ENCODE results near the gene GABRB1. TPM values are rescaled to one million over a fixed set of nuclear protein-coding genes. Genes with fewer than 3 reads are reported as not detected.
"Not testable (repeated sequence)": the region's sequence is repeated elsewhere in the genome, so short reads cannot be mapped to it uniquely, and the experiment has no call there.

Gene GABRB1
- polyA plus RNA-seq, 3 donors from 2014 or later = not detected

- no peaks in the 10 kb centered on the region for H3K36me3 Mint-ChIP-seq
- peaks cover 1 to 5% (median 2%) of the 10 kb centered on the region in 3 donors for H3K27me3 Mint-ChIP-seq (ENCODE audit: low read depth in 3 of 3)
- no peaks in the 10 kb centered on the region for H3K4me1 Mint-ChIP-seq
- no peak for DNase-seq
- no peak overlapping the region for H3K27ac Mint-ChIP-seq
- no peaks in the 10 kb centered on the region for H3K9me3 Mint-ChIP-seq
- no peak overlapping the region for H3K4me3 Mint-ChIP-seq
These were observed 239.0 kb downstream of the GABRB1 start for GRCh38 chr4:47270201-47270888.

- peaks cover 0 to 5% (median 1%) of the 10 kb centered on the region in 3 donors for H3K27me3 Mint-ChIP-seq (ENCODE audit: low read depth in 3 of 3)
- H3K27ac Mint-ChIP-seq = no peak overlapping the region
- H3K36me3 Mint-ChIP-seq = no peaks in the 10 kb centered on the region
- DNase-seq = no peak
- no peaks in the 10 kb centered on the region for H3K4me1 Mint-ChIP-seq
- H3K4me3 Mint-ChIP-seq = no peak overlapping the region
- H3K9me3 Mint-ChIP-seq = no peaks in the 10 kb centered on the region
These were observed 239.9 kb downstream of the GABRB1 start for GRCh38 chr4:47271291-47271690.

- Mint-ChIP-seq H3K4me1 (no peaks in the 10 kb centered on the region), H3K27me3 (ENCODE audit: low read depth in 3 of 3) (peaks cover 0 to 5% (median 1%) of the 10 kb centered on the region in 3 donors), H3K27ac (no peak overlapping the region), H3K36me3 (no peaks in the 10 kb centered on the region), H3K4me3 (no peak overlapping the region), H3K9me3 (peaks cover 0 to 1% (median 0%) of the 10 kb centered on the region in 6 donors)
- no peak for DNase-seq
These were observed 243.5 kb downstream of the GABRB1 start for GRCh38 chr4:47274901-47275300.

GRCh38 chr4:47275595-47275994 is 244.2 kb downstream of the GABRB1 start:
- Mint-ChIP-seq H3K9me3 (peaks cover 0 to 1% (median 0%) of the 10 kb centered on the region in 6 donors), H3K4me1 (no peaks in the 10 kb centered on the region), H3K27ac (no peak overlapping the region), H3K27me3 (ENCODE audit: low read depth in 3 of 3) (peaks cover 0 to 5% (median 1%) of the 10 kb centered on the region in 3 donors), H3K4me3 (no peak overlapping the region), H3K36me3 (no peaks in the 10 kb centered on the region)
- no peak for DNase-seq

GRCh38 chr4:47278631-47279030 is 247.3 kb downstream of the GABRB1 start:
- peaks cover 0 to 6% (median 1%) of the 10 kb centered on the region in 6 donors for H3K9me3 Mint-ChIP-seq
- H3K27me3 Mint-ChIP-seq (ENCODE audit: low read depth in 3 of 3) = peaks cover 1 to 6% (median 1%) of the 10 kb centered on the region in 3 donors
- no peak overlapping the region for H3K27ac Mint-ChIP-seq
- H3K4me1 Mint-ChIP-seq = no peaks in the 10 kb centered on the region
- no peak overlapping the region for H3K4me3 Mint-ChIP-seq
- no peak for DNase-seq
- no peaks in the 10 kb centered on the region for H3K36me3 Mint-ChIP-seq

GRCh38 chr4:47287735-47288134 is 256.4 kb downstream of the GABRB1 start:
- DNase-seq = no peak
- Mint-ChIP-seq H3K4me1 (no peaks in the 10 kb centered on the region), H3K36me3 (peaks cover 0 to 4% (median 0%) of the 10 kb centered on the region in 3 donors), H3K27ac (no peak overlapping the region), H3K4me3 (no peak overlapping the region), H3K27me3 (ENCODE audit: low read depth in 3 of 3) (peaks cover 0 to 5% (median 1%) of the 10 kb centered on the region in 3 donors), H3K9me3 (peaks cover 0 to 5% (median 2%) of the 10 kb centered on the region in 6 donors)

GRCh38 chr4:47289805-47290204 is 258.4 kb downstream of the GABRB1 start:
- no peak for DNase-seq
- Mint-ChIP-seq H3K4me3 (no peak overlapping the region), H3K36me3 (no peaks in the 10 kb centered on the region), H3K9me3 (no peaks in the 10 kb centered on the region), H3K27me3 (ENCODE audit: low read depth in 3 of 3) (peaks cover 0 to 5% (median 0%) of the 10 kb centered on the region in 3 donors), H3K27ac (no peak overlapping the region), H3K4me1 (no peaks in the 10 kb centered on the region)

- H3K4me1 Mint-ChIP-seq; DNase-seq; H3K9me3 Mint-ChIP-seq; H3K4me3 Mint-ChIP-seq; H3K36me3 Mint-ChIP-seq; H3K27me3 Mint-ChIP-seq (ENCODE audit: low read depth in 3 of 3); H3K27ac Mint-ChIP-seq: not testable (repeated sequence)
These were observed 259.5 kb downstream of the GABRB1 start for GRCh38 chr4:47290873-47291272.

GRCh38 chr4:47309165-47309564 is 277.8 kb downstream of the GABRB1 start:
- DNase-seq = no peak
- no peak overlapping the region for H3K4me3 Mint-ChIP-seq
- H3K9me3 Mint-ChIP-seq = peaks cover 0 to 5% (median 0%) of the 10 kb centered on the region in 6 donors
- peaks cover 2 to 7% (median 2%) of the 10 kb centered on the region in 3 donors for H3K27me3 Mint-ChIP-seq (ENCODE audit: low read depth in 3 of 3)
- no peaks in the 10 kb centered on the region for H3K4me1 Mint-ChIP-seq
- no peak overlapping the region for H3K27ac Mint-ChIP-seq
- H3K36me3 Mint-ChIP-seq = no peaks in the 10 kb centered on the region

- no peak overlapping the region for H3K27ac Mint-ChIP-seq
These were observed 280.8 kb downstream of the GABRB1 start for GRCh38 chr4:47312170-47312569.

GRCh38 chr4:47313384-47313783 is 282.0 kb downstream of the GABRB1 start:
- Mint-ChIP-seq H3K36me3 (no peaks in the 10 kb centered on the region), H3K27me3 (ENCODE audit: low read depth in 3 of 3) (peaks cover 0 to 7% (median 4%) of the 10 kb centered on the region in 3 donors), H3K4me3 (no peak overlapping the region), H3K9me3 (no peaks in the 10 kb centered on the region), H3K27ac (no peak overlapping the region), H3K4me1 (no peaks in the 10 kb centered on the region)
- DNase-seq = no peak

More at GRCh38 chr4:47312170-47312569, 280.8 kb downstream of the GABRB1 start:
- H3K36me3 Mint-ChIP-seq = no peaks in the 10 kb centered on the region
- no peak for DNase-seq
- H3K4me3 Mint-ChIP-seq = no peak overlapping the region
- H3K27me3 Mint-ChIP-seq (ENCODE audit: low read depth in 3 of 3) = peaks cover 0 to 7% (median 4%) of the 10 kb centered on the region in 3 donors
- H3K9me3 Mint-ChIP-seq = no peaks in the 10 kb centered on the region
- no peaks in the 10 kb centered on the region for H3K4me1 Mint-ChIP-seq

- Mint-ChIP-seq H3K4me1 (no peaks in the 10 kb centered on the region), H3K27ac (no peak overlapping the region), H3K9me3 (peaks cover 0 to 5% (median 0%) of the 10 kb centered on the region in 6 donors), H3K4me3 (no peak overlapping the region), H3K27me3 (ENCODE audit: low read depth in 3 of 3) (peaks cover 0 to 5% (median 4%) of the 10 kb centered on the region in 3 donors), H3K36me3 (no peaks in the 10 kb centered on the region)
- no peak for DNase-seq
These were observed 284.0 kb downstream of the GABRB1 start for GRCh38 chr4:47315346-47315745.

GRCh38 chr4:47326025-47326424 is 294.7 kb downstream of the GABRB1 start:
- Mint-ChIP-seq H3K27ac (no peak overlapping the region), H3K36me3 (no peaks in the 10 kb centered on the region), H3K4me1 (no peaks in the 10 kb centered on the region), H3K4me3 (no peak overlapping the region), H3K9me3 (peaks cover 0 to 4% (median 0%) of the 10 kb centered on the region in 6 donors), H3K27me3 (ENCODE audit: low read depth in 3 of 3) (peaks cover 0 to 6% (median 1%) of the 10 kb centered on the region in 3 donors)
- no peak for DNase-seq

GRCh38 chr4:47330866-47331265 is 299.5 kb downstream of the GABRB1 start:
- Mint-ChIP-seq H3K36me3 (no peaks in the 10 kb centered on the region), H3K4me1 (no peaks in the 10 kb centered on the region), H3K27ac (no peak overlapping the region), H3K4me3 (no peak overlapping the region), H3K9me3 (no peaks in the 10 kb centered on the region), H3K27me3 (ENCODE audit: low read depth in 3 of 3) (peaks cover 0 to 6% (median 1%) of the 10 kb centered on the region in 3 donors)
- DNase-seq = no peak

- no peak overlapping the region for H3K27ac Mint-ChIP-seq
- no peak for DNase-seq
- H3K36me3 Mint-ChIP-seq = no peaks in the 10 kb centered on the region
- H3K9me3 Mint-ChIP-seq = no peaks in the 10 kb centered on the region
- H3K4me1 Mint-ChIP-seq = no peaks in the 10 kb centered on the region
- peaks cover 0 to 14% (median 0%) of the 10 kb centered on the region in 3 donors for H3K27me3 Mint-ChIP-seq (ENCODE audit: low read depth in 3 of 3)
- H3K4me3 Mint-ChIP-seq = no peak overlapping the region
These were observed 303.3 kb downstream of the GABRB1 start for GRCh38 chr4:47334652-47335051.

Data from immature natural killer cell (primary cell).